Tibial artery (tissue), 4 donors: ENCODE data around the gene IL21R.

ENCODE experiments used
- DNase-seq, 2 donors: peaks; one replicate each; pipeline ENCODE4 v3.0.0-alpha.2; 2019
- H3K27ac ChIP-seq, 2 donors: fragments of 200-600 bp; sonication (generic) in 1 of 2; 1 replicate in 1 of 2; 2 replicates in 1 of 2; pipeline ENCODE4 v1.5.1; 2018 to 2019; ENCODE audit warnings: mild to moderate bottlenecking in 1 of 2
- H3K27me3 ChIP-seq, 2 donors: fragments of 200-600 bp; sonication (generic) in 1 of 2; one replicate each; pipeline versions ENCODE4 v1.5.1 to v1.6.0; 2016 to 2019
- H3K36me3 ChIP-seq, 3 donors: fragments of 200-600 bp; sonication (generic) in 2 of 3; one replicate each; pipeline ENCODE4 v1.5.1; 2016 to 2019; ENCODE audit warnings: mild to moderate bottlenecking in 2 of 3
- H3K4me1 ChIP-seq, 4 donors: fragments of 200-600 bp; sonication (generic) in 2 of 4; 1 replicate in 3 of 4; 2 replicates in 1 of 4; pipeline ENCODE4 v1.5.1; 2016 to 2019
- H3K4me3 ChIP-seq, 2 donors: fragments of 200-600 bp; sonication (generic) in 1 of 2; 1 replicate in 1 of 2; 2 replicates in 1 of 2; pipeline ENCODE4 v1.5.1; 2018 to 2019; ENCODE audit warnings: mild to moderate bottlenecking in 2 of 2
- H3K9me3 ChIP-seq, 3 donors: fragments of 200-600 bp; sonication (generic) in 1 of 3; one replicate each; pipeline ENCODE4 v1.5.1; 2016 to 2019
- CTCF ChIP-seq, 2 experiments: fragments of 200-600 bp in 1 of 2; fragments of 450-650 bp in 1 of 2; IDR thresholded peaks; one replicate each; pipeline ENCODE4 v1.5.1; 2017 to 2019; ENCODE audit warnings: antibody characterized with exemption in 2 of 2, mild to moderate bottlenecking in 1 of 2, moderate library complexity in 1 of 2
- intact Hi-C: fragments of 100-400 bp; cut with DNase I; formaldehyde crosslinking; loops from one replicate; pipeline ENCODE4 v1.15.0; 2023; ENCODE audit warnings: low total_unique reads

IL21R gene

GRCh38 chr16:27427538-27427937 lies 25.6 kb downstream of the IL21R start:
- DNase-seq: no peak

GRCh38 chr16:27428026-27428785 lies 26.2 kb downstream of the IL21R start:
- no peaks in the 10 kb centered on the region for H3K4me1 ChIP-seq
- no peaks in the 10 kb centered on the region for H3K9me3 ChIP-seq
- no peak overlapping the region for H3K27ac ChIP-seq
- intact Hi-C loops: no loop called here
- TF ChIP-seq CTCF (IDR thresholded peaks at IDR 0.05): no peak
- no peaks in the 10 kb centered on the region for H3K36me3 ChIP-seq
- DNase-seq: no peak
- peaks cover 0 to 16% of the 10 kb centered on the region in 2 donors for H3K27me3 ChIP-seq
- H3K4me3 ChIP-seq: no peak overlapping the region

More at GRCh38 chr16:27427538-27427937, 25.6 kb downstream of the IL21R start:
- no peaks in the 10 kb centered on the region for H3K4me1 ChIP-seq
- H3K36me3 ChIP-seq: no peaks in the 10 kb centered on the region
- peaks cover 0 to 6% (median 0%) of the 10 kb centered on the region in 3 donors for H3K9me3 ChIP-seq
- no peak overlapping the region for H3K4me3 ChIP-seq
- peaks cover 0 to 16% of the 10 kb centered on the region in 2 donors for H3K27me3 ChIP-seq
- H3K27ac ChIP-seq: no peak overlapping the region
- intact Hi-C loops: no loop called here
- TF ChIP-seq CTCF (IDR thresholded peaks at IDR 0.05): no peak

- H3K9me3 ChIP-seq: no peaks in the 10 kb centered on the region
- H3K27ac ChIP-seq: no peak overlapping the region
- H3K36me3 ChIP-seq: no peaks in the 10 kb centered on the region
- peaks cover 0 to 16% of the 10 kb centered on the region in 2 donors for H3K27me3 ChIP-seq
- no peak for DNase-seq
- no peak for TF ChIP-seq CTCF (IDR thresholded peaks at IDR 0.05)
- intact Hi-C loops: no loop called here
- H3K4me1 ChIP-seq: no peaks in the 10 kb centered on the region
- no peak overlapping the region for H3K4me3 ChIP-seq
Measured at GRCh38 chr16:27429330-27429871, 27.4 kb downstream of the IL21R start.

GRCh38 chr16:27429981-27430441 lies 28.0 kb downstream of the IL21R start:
- no peaks in the 10 kb centered on the region for H3K36me3 ChIP-seq
- intact Hi-C loops: no loop called here
- no peak for TF ChIP-seq CTCF (IDR thresholded peaks at IDR 0.05)

GRCh38 chr16:27430512-27430911 lies 28.5 kb downstream of the IL21R start:
- Histone ChIP-seq H3K9me3 (no peaks in the 10 kb centered on the region), H3K27me3 (peaks cover 0 to 16% of the 10 kb centered on the region in 2 donors), H3K27ac (no peak overlapping the region), H3K4me1 (no peaks in the 10 kb centered on the region), H3K36me3 (no peaks in the 10 kb centered on the region), H3K4me3 (no peak overlapping the region)
- no peak for TF ChIP-seq CTCF (IDR thresholded peaks at IDR 0.05)
- intact Hi-C loops: no loop called here
- no peak for DNase-seq

More at GRCh38 chr16:27429981-27430441, 28.0 kb downstream of the IL21R start:
- no peak for DNase-seq
- no peak overlapping the region for H3K4me3 ChIP-seq
- peaks cover 0 to 16% of the 10 kb centered on the region in 2 donors for H3K27me3 ChIP-seq
- no peaks in the 10 kb centered on the region for H3K9me3 ChIP-seq
- no peak overlapping the region for H3K27ac ChIP-seq
- no peaks in the 10 kb centered on the region for H3K4me1 ChIP-seq
